GM12878 (cell line): ENCODE data around the gene RAPGEF4. TPM values are rescaled to one million over a fixed set of nuclear protein-coding genes. Genes with fewer than 3 reads are reported as not detected.

Experiments
- ATF2 ChIP-seq: IDR thresholded peaks from 2 replicates; pipeline ENCODE4 v1.6.1; 2012; ENCODE audit warnings: low read length, inconsistent platforms
- CBFB ChIP-seq: IDR thresholded peaks from 2 replicates; pipeline ENCODE4 v1.6.1; 2016; ENCODE audit warnings: antibody characterized with exemption, low read depth
- HDAC2 ChIP-seq: fragments of 200-600 bp; sonication (generic); IDR thresholded peaks from 2 replicates; pipeline ENCODE4 v1.6.1; 2017
- IKZF1 ChIP-seq: fragments of 450-650 bp; conservative IDR thresholded peaks from 2 replicates; pipeline ENCODE4 v1.6.1; 2017; ENCODE audit warnings: antibody characterized with exemption, mild to moderate bottlenecking
- NKRF ChIP-seq: fragments of 450-650 bp; conservative IDR thresholded peaks from 2 replicates; pipeline ENCODE4 v1.6.1; 2017; ENCODE audit warnings: mild to moderate bottlenecking, moderate library complexity
- PRDM15 ChIP-seq: fragments of 450-650 bp; formaldehyde crosslinking; IDR thresholded peaks from 2 replicates; pipeline ENCODE4 v1.4.0; 2020; ENCODE audit warnings: mild to moderate bottlenecking, moderate library complexity
- RAD21 ChIP-seq: IDR thresholded peaks from 2 replicates; pipeline ENCODE4 v1.6.1; 2011; ENCODE audit warnings: mild to moderate bottlenecking, low read depth, low read length, moderate library complexity; ENCODE audit not compliant: insufficient read depth
- RUNX3 ChIP-seq: IDR thresholded peaks from 2 replicates; pipeline ENCODE4 v1.6.1; 2012; ENCODE audit warnings: low read length, inconsistent platforms
- ZBED1 ChIP-seq: IDR thresholded peaks from 2 replicates; pipeline ENCODE4 v1.6.1; 2016; ENCODE audit warnings: borderline replicate concordance
- ZBTB11 ChIP-seq: fragments of 450-650 bp; formaldehyde crosslinking; IDR thresholded peaks from 2 replicates; pipeline ENCODE4 v1.5.0; 2022; ENCODE audit warnings: mild to moderate bottlenecking, missing genetic modification characterization
- ZZZ3 ChIP-seq: IDR thresholded peaks from 2 replicates; pipeline ENCODE4 v1.6.1; 2011; ENCODE audit warnings: low read depth; ENCODE audit not compliant: control insufficient read depth, insufficient read length
- polyA plus RNA-seq, 11 experiments: library from polyadenylated mRNA; depleted of rRNA in 4 of 11; unstranded in 6 of 11; stranded (reverse) in 5 of 11; fragments of >200 nt; fragmentation: Nextera tagmentation in 4 of 11; fragmentation: Illumina TruSeq in 1 of 11; extraction: Ambion mirVana in 4 of 11; extraction: Trizol in 1 of 11; gene quantifications; 1 replicate in 1 of 11; 2 replicates in 10 of 11; pipeline versions ENCODE4 v1.2.1 to v1.2.3, GENCODE V29; 2011 to 2016; ENCODE audit warnings: inconsistent platforms in 2 of 11, missing spikeins in 2 of 11, low read depth in 1 of 11
- total RNA-seq, 4 experiments: library from RNA; depleted of rRNA in 3 of 4; stranded (reverse); fragments of >200 nt in 3 of 4; fragmentation: Illumina TruSeq in 1 of 4; extraction: Trizol in 1 of 4; gene quantifications; 2 replicates each; pipeline versions ENCODE4 v1.2.1 to v1.2.3, GENCODE V29; 2013 to 2021

The RAPGEF4 gene
- total and polyA plus RNA-seq, 10 of the 15 experiments (the other 5 are each of a cell fraction or from before 2014, with no cell fraction given), result 0.18 TPM; not detected in 8

DNA sequence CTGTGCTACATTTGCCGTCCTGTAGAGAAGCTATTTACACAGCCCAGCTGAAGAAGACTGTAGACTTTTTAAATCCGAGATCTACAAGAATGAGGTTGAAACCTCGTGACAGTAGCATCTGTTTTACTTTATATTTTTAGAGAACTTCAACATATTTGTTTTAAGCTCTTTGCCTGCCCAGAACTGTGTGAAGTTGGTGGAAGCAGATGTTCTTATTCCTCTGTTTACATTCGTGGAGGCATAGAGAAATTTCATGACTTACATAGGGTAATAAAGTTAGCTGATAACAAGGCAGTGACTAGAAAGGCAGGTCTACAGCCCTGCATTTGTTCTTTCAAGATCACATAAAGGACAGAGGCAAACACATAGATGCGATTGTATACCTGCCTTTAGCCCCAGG is 293.0 kb downstream of the RAPGEF4 start (continued):
- no peak for TF ChIP-seq ATF2
- TF ChIP-seq NKRF, result no peak
- no peak for TF ChIP-seq RUNX3
- no peak for TF ChIP-seq CBFB
- no peak for TF ChIP-seq ZBTB11 (CRISPR knock-in tag)
- TF ChIP-seq HDAC2, result no peak
- TF ChIP-seq IKZF1, result no peak
- no peak for TF ChIP-seq ZZZ3
- TF ChIP-seq ZBED1, result no peak
- TF ChIP-seq RAD21, result no peak
- TF ChIP-seq PRDM15 (CRISPR knock-in tag), result no peak
